GM18502 (cell line): ENCODE data around the gene CR2.
"Not testable (repeated sequence)": the region's sequence is repeated elsewhere in the genome, so short reads cannot be mapped to it uniquely, and the experiment has no call there.

Experiments used
- ATAC-seq: cut with Tn5 transposase; IDR thresholded peaks from one replicate; pipeline ENCODE4 v1.9.1; 2021; ENCODE audit warnings: mild to moderate bottlenecking; ENCODE audit not compliant: unreplicated experiment, poor library complexity

The CR2 gene

DNA sequence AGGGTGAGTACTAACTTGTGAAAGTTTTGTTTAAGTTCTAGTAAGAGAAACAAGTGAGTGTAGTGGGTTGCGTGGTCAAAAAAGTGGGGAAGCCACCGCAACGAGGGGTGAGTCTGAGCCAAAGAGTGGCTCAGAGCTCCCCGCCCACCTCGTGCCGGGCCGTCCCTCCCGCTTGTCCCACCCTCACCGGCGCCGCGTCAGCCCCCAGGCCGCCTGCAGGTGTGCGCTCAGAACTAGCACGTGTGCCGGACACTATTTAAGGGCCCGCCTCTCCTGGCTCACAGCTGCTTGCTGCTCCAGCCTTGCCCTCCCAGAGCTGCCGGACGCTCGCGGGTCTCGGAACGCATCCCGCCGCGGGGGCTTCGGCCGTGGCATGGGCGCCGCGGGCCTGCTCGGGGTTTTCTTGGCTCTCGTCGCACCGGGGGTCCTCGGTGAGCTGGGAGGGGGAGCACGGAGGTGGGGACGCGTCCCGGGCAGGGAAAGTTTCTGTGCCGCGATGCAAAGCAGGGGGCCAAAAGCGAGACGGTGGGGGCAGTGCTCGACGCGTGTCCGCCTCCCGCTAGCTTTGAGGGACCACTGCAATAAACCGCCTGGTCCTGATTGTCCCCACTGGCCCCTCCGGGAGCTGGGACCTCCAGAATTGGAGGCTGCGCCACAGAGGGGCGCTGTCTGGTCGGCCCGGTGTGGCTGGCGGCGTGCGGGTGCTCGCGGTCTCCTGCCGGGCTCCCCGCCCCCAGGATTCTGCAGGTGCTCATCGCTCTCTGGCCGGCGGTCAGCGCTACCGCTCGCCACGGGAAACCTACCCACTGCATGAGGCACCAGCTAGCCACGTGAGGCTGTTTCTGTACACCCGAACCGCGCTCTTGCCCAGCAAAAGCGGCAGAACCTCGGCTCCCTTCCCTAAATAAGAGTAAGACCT lies at the start of gene CR2:
TSS of gene CR2 (plus strand) at position 283 of the 919 bp plus-strand sequence. CDS start at position 374, 91 bp downstream.
- ATAC-seq: peak; percentile 78

- ATAC-seq: no peak
Measured at GRCh38 chr1:207404849-207405525, 49.1 kb upstream of the CR2 start.

DNA sequence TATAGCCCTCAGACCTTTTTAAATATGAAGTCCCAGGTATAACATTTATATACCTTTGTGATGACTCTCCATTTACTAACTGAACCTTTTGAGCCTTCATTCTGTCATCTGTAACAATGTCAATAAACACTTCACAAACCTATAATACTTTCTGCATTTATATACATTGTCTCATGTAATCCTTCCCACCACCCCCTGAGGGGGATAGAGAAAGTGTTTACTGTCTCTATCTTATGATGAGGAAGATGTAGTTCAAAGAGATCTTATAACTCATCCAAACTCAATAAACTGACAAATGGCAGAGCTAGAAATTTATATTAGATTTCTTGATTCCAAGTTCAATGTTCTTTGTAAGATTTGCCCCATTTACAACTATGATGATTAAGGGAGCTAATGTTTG lies 48.3 kb upstream of the CR2 start:
- no peak for ATAC-seq

- no peak for ATAC-seq
Measured at GRCh38 chr1:207407655-207408260, 46.4 kb upstream of the CR2 start.

- no peak for ATAC-seq
Measured at GRCh38 chr1:207412845-207413244, 41.3 kb upstream of the CR2 start.

- peak; percentile 90 for ATAC-seq
Measured at GRCh38 chr1:207414606-207415108, 39.5 kb upstream of the CR2 start.

- no peak for ATAC-seq
Measured at GRCh38 chr1:207417076-207417475, 37.1 kb upstream of the CR2 start.

GRCh38 chr1:207418351-207418750 lies 35.8 kb upstream of the CR2 start:
- no peak for ATAC-seq

GRCh38 chr1:207420109-207420508 lies 34.0 kb upstream of the CR2 start:
- no peak for ATAC-seq

DNA sequence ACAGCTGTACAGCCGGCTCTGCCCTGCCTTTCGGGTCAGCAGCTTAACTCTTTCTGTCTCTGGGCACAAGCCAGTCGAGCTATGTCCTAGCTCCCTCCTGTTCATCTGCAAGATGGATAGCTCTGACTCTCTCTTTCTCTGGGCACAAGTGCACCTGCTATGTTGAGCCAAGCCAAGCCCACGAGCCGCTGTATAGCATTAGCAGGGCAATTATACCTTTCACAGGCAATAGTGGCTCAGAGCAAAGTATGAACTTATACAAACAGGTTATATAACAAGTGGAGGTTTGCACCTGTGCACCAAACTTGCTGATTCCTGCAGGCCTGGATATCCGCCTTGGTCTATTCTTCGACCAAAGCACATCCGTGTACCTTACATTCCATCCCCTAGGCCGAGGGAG lies 33.0 kb upstream of the CR2 start:
- no peak for ATAC-seq

DNA sequence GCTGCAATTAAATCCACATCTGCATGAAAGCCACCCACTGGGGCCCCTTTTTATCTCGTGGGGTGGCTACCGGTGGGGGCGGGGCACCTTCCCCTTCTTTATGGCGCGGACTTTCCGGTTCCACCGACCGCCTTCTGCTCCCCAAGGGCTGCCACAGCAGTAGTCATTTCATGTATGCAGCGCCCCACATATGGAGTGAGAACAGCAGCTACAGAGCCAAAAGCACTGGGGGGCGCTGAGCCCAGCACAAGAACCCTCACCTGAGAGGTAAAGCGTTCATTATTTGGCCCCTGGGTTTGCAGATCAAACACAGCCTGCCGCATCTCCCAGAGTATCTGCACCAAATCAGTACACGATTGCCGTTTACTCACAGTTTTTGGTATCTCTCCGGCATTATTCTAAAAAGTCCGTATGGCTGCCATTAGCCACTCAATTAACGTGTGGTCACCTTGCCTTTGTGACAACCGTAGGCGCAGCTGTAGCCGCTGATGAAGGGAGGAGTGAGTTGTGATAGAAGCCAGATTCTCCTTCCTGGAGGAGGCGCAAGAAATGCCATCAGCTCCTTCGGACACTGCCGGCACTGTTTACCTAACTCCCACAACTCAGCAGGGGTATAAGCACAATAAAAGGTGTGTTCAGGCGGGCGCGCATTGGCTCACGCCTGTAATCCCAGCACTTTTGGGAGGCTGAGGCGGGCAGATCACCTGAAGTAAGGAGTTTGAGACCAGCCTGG lies 30.4 kb upstream of the CR2 start:
- ATAC-seq: no peak

DNA sequence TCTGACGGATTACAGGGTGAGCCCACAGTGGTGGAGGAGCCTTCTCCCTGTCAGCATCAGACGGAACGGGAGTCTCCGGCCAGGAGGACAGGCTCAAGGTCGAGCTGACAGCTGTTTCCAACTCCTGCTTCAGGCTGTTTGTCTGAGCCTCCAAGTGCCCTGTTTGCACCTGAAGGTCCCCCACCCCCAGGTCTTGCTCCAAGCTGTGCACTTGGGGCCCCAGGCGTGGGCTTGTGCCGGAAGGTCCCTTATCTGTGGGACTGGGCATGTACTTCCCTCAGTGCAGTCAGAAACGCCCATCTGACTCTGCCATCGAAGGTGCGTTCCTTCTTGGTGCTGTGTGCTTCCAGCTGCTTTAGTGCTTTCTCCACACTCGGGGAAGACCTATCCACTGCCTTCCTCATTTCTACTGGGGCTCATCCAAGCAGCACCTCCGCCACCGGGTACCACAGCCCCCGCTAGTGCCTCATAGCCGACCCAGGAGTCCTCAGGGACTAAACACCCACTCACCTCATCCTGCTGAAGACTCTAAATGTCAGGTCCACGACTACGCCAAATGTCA lies 29.5 kb upstream of the CR2 start:
- ATAC-seq: no peak

GRCh38 chr1:207427832-207428585 lies 26.1 kb upstream of the CR2 start:
- no peak for ATAC-seq

DNA sequence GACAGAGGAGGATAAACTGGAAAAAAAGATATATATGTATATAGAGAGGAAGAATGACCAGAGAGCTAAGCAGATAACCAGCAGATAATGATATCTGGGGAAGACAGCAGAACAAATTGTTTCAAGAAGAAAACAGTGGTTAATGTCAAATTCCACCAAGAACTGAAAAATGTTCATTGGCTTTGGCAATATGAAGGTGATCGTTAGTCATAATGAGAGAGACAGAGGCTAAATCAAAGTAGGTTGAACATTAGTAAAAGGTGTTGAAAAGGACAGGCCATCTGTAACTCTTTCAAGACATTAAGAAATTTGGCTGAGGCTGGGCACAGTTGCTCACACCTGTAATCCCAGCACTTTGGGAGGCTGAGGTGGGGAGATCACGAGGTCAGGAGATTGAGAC lies 25.3 kb upstream of the CR2 start:
- no peak for ATAC-seq

GRCh38 chr1:207429963-207430362 lies 24.2 kb upstream of the CR2 start:
- ATAC-seq: peak; percentile 48

- ATAC-seq: no peak
Measured at GRCh38 chr1:207430602-207431001, 23.5 kb upstream of the CR2 start.

DNA sequence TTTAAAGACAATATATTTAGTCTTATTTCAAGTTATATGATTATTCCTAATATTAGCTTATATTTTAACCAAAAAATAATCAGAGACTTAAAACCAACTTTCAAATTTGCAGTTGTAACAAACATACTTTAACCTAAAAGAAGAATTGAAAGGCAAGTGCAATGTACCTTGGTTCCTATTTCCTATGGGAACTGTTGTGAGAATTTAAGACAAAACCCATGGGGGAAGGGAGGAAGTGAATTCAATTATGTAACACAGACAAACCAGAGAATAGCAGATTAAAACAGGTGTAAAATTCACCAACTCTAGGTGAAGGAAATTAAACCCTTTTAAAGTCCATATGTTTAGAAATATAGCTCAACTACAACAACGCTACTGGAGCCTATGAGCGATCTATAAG lies 22.6 kb upstream of the CR2 start:
- no peak for ATAC-seq

DNA sequence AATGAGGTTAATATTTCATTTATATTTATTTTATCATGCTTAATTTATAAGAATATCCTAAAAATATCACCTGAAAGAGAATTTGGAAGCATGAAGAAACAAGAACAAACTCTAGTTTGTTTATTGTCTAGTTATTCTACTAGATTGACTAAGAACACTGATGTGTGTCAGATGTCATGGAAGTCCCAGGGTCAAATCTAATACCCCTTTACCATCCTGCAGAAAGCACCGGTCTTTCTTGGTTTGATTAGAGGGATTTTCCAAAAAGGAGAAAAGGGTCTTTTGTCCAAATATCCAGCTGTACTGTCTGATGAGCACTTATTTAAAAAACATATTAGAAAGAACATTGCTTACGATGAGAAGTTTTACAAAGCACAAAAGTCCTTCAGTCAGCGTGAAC lies 20.7 kb upstream of the CR2 start:
- ATAC-seq: no peak

DNA sequence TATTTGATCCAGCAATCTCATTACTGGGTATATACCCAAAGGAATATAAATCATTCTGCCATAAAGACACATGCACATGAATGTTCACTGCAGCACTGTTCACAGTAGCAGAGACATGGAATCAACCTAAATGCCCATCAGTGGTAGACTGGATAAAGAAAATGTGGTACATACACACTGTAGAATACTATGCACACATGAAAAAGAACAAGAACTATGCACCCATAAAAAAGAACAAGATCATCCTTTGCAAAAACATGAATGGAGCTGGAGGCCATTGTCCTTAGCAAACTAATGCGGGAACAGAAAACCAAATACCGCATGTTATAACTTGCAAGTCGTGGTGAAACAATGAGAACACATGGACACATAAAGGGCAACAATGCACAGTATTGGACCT lies 17.4 kb upstream of the CR2 start:
- not testable (repeated sequence) for ATAC-seq
